IMR-90 (cell line): ENCODE measurements around the gene C11orf68. TPM values are rescaled to one million over a fixed set of nuclear protein-coding genes. Genes with fewer than 3 reads are reported as not detected.

Source experiments
- ATAC-seq: fragments of 200-7000 bp; cut with Tn5 transposase; 2 replicates; pipeline ENCODE4 v1.9.1; 2020; ENCODE audit warnings: low read depth, mild to moderate bottlenecking, moderate library complexity
- BruUV-seq: library from RNA; stranded (reverse); fragments of 400-500 nt; replicated peaks from 2 replicates; lab custom pipeline; 2021; lab: Mats Ljungman, UMichigan
- CTCF ChIA-PET: fragments of 300-600 bp; formaldehyde crosslinking; extraction: SDS; loops from one replicate; lab custom pipeline; 2021; ENCODE audit warnings: antibody characterized with exemption; lab: Yijun Ruan, JAX
- POLR2A ChIA-PET: fragments of 300-600 bp; sonication (Branson Sonifier 250); formaldehyde crosslinking; loops from one replicate; lab custom pipeline; 2022; ENCODE audit warnings: antibody characterized with exemption; ENCODE audit not compliant: unreplicated experiment; lab: Charles Lee
- DNase-seq: peaks from one replicate; pipeline ENCODE4 v3.0.0; 2013
- H2AFZ ChIP-seq: replicated peaks from 2 replicates; pipeline ENCODE3; 2013; ENCODE audit warnings: low read length, mild to moderate bottlenecking; ENCODE audit not compliant: poor library complexity
- H2AK5ac ChIP-seq: 2 replicates; pipeline ENCODE4 v1.6.1; 2013; ENCODE audit warnings: low read depth, low read length, inconsistent platforms
- H2AK9ac ChIP-seq: replicated peaks from 2 replicates; pipeline ENCODE3; 2013; ENCODE audit warnings: mild to moderate bottlenecking, low read depth, low read length, moderate library complexity; ENCODE audit not compliant: poor library complexity
- H2BK120ac ChIP-seq: 2 replicates; pipeline ENCODE4 v1.6.1; 2013; ENCODE audit warnings: low read depth, low read length, inconsistent platforms
- H2BK15ac ChIP-seq: 3 replicates; pipeline ENCODE4 v1.6.1; 2013; ENCODE audit warnings: low read depth, low read length, inconsistent platforms
- H2BK20ac ChIP-seq: 2 replicates; pipeline ENCODE4 v1.6.1; 2013; ENCODE audit warnings: low read depth, mild to moderate bottlenecking, inconsistent platforms, low read length, moderate library complexity
- H2BK5ac ChIP-seq: 2 replicates; pipeline ENCODE4 v1.6.1; 2013; ENCODE audit warnings: mild to moderate bottlenecking, low read depth, low read length, inconsistent platforms; ENCODE audit not compliant: poor library complexity, severe bottlenecking
- H3K14ac ChIP-seq: replicated peaks from 2 replicates; pipeline ENCODE4 v1.6.1; 2013; ENCODE audit warnings: low read depth, low read length, inconsistent platforms
- H3K18ac ChIP-seq: 2 replicates; pipeline ENCODE4 v1.6.1; 2013; ENCODE audit warnings: low read depth, low read length, control low read depth
- H3K23ac ChIP-seq: 2 replicates; pipeline ENCODE4 v1.6.1; 2013; ENCODE audit warnings: low read depth, low read length, inconsistent platforms
- H3K27ac ChIP-seq: 2 replicates; pipeline ENCODE4 v1.5.1; 2013; ENCODE audit warnings: mild to moderate bottlenecking, control low read depth, low read length; ENCODE audit not compliant: insufficient read depth
- H3K27me3 ChIP-seq: 2 replicates; pipeline ENCODE4 v1.6.1; 2013; ENCODE audit warnings: low read length; ENCODE audit not compliant: control insufficient read depth, insufficient read depth
- H3K36me3 ChIP-seq: 2 replicates; pipeline ENCODE4 v1.6.1; 2013; ENCODE audit warnings: low read length, mixed read lengths; ENCODE audit not compliant: control insufficient read depth, insufficient read depth
- H3K4ac ChIP-seq: 2 replicates; pipeline ENCODE4 v1.6.1; 2013; ENCODE audit warnings: low read depth, low read length, inconsistent platforms
- H3K4me1 ChIP-seq: 2 replicates; pipeline ENCODE4 v1.6.1; 2013; ENCODE audit warnings: low read length, mixed read lengths; ENCODE audit not compliant: control insufficient read depth, insufficient read depth
- H3K4me2 ChIP-seq: 2 replicates; pipeline ENCODE4 v1.6.1; 2013; ENCODE audit warnings: low read depth, mild to moderate bottlenecking, control low read depth, low read length, moderate library complexity
- H3K4me3 ChIP-seq: 2 replicates; pipeline ENCODE4 v1.5.1; 2013; ENCODE audit warnings: low read depth, mild to moderate bottlenecking, control low read depth, low read length, moderate library complexity; ENCODE audit not compliant: insufficient read depth
- H3K56ac ChIP-seq: 2 replicates; pipeline ENCODE4 v1.6.1; 2013; ENCODE audit warnings: low read length, inconsistent platforms; ENCODE audit not compliant: insufficient read depth; ENCODE audit errors: extremely low read depth
- H3K79me1 ChIP-seq, 2 experiments: 2 replicates each; pipeline ENCODE4 v1.6.1; 2013; ENCODE audit warnings: low read length in 2 of 2, inconsistent platforms in 1 of 2, low read depth in 1 of 2
- H3K9ac ChIP-seq: 2 replicates; pipeline ENCODE4 v1.6.1; 2013; ENCODE audit warnings: low read depth, low read length, control low read depth
- H3K9me1 ChIP-seq: 2 replicates; pipeline ENCODE4 v1.6.1; 2013; ENCODE audit warnings: low read length, inconsistent platforms; ENCODE audit not compliant: insufficient read depth
- H3K9me3 ChIP-seq: 2 replicates; pipeline ENCODE4 v1.6.1; 2013; ENCODE audit warnings: low read length; ENCODE audit not compliant: control insufficient read depth, insufficient read depth
- H4K20me1 ChIP-seq: 2 replicates; pipeline ENCODE4 v1.6.1; 2013; ENCODE audit warnings: low read length, inconsistent platforms; ENCODE audit not compliant: insufficient read depth
- H4K5ac ChIP-seq: 2 replicates; pipeline ENCODE4 v1.6.1; 2013; ENCODE audit warnings: mild to moderate bottlenecking, low read depth, low read length, control low read depth
- H4K8ac ChIP-seq, 2 experiments: 2 replicates each; pipeline ENCODE4 v1.6.1; 2013; ENCODE audit warnings: low read depth in 2 of 2, low read length in 2 of 2, control low read depth in 1 of 2, inconsistent platforms in 1 of 2
- H4K91ac ChIP-seq: 2 replicates; pipeline ENCODE4 v1.6.1; 2013; ENCODE audit warnings: low read depth, low read length, inconsistent platforms; ENCODE audit not compliant: insufficient read depth
- WGBS, 2 experiments: methylation state at CpG; one replicate each; pipeline versions ENCODE4 v1.1.5 to v1.1.7; 2013; ENCODE audit warnings: missing lambda C conversion rate in 2 of 2; ENCODE audit not compliant: insufficient read length in 1 of 2; ENCODE audit errors: extremely low coverage in 2 of 2; 5-methylcytosine and 5-hydroxymethylcytosine counted together
- dilution Hi-C: fragments of 300-500 bp; cut with HindIII; formaldehyde crosslinking; loops from one replicate; pipeline ENCODE4 v1.14.3; 2018; ENCODE audit warnings: low sequenced_read_pairs; ENCODE audit not compliant: unreplicated experiment
- in situ Hi-C: fragments of 300-500 bp; cut with MboI; formaldehyde crosslinking; loops from 3 replicates; pipeline ENCODE4 v1.14.3; 2019; ENCODE audit warnings: low sequenced_read_pairs, inconsistent platforms, mixed read lengths
- intact Hi-C: fragments of 100-400 bp; cut with micrococcal nuclease; formaldehyde crosslinking; loops from 2 replicates; pipeline ENCODE4 v1.10.0; 2022
- polyA plus RNA-seq, 3 experiments: library from polyadenylated mRNA; depleted of rRNA; stranded (reverse); fragments of >200 nt; gene quantifications; 2 replicates each; pipeline ENCODE4 v1.2.3, GENCODE V29; 2012; ENCODE audit warnings: low replicate concordance in 1 of 3
- total RNA-seq: library from RNA; depleted of rRNA; stranded (reverse); fragments of >200 nt; gene quantifications from 2 replicates; pipeline ENCODE4 v1.2.3, GENCODE V29; 2012
- TF ChIP-seq, protein P1 (sequence below): conservative IDR thresholded peaks from 2 replicates; pipeline ENCODE4 v1.5.1; 2012; ENCODE audit warnings: mild to moderate bottlenecking, low read depth, low read length, improper control_type of control experiment

C11orf68 gene
- total and polyA plus RNA-seq, 2 of the 4 experiments (the other 2 are of a cell fraction) = 20.3 to 104 TPM

GRCh38 chr11:65954771-65955170, 35.9 kb upstream of the C11orf68 start:
- WGBS, 2 experiments = no CpG with 5 or more reads among the region's 8 CpGs
- H2BK20ac ChIP-seq = no peak overlapping the region
- ATAC-seq = no peak
- H2BK15ac ChIP-seq = no peak overlapping the region
- no TSS peak for BruUV-seq
- H3K9me1 ChIP-seq = no peaks in the 10 kb centered on the region; the same call in 1 of the 2 replicates
- no peak for DNase-seq
- no peak overlapping the region for H3K4me2 ChIP-seq
- no peak overlapping the region for H3K18ac ChIP-seq
- intact Hi-C loops (no loop called here), in situ Hi-C loops (no loop called here), dilution Hi-C loops (no loop called here)
- no peak overlapping the region for H4K8ac ChIP-seq
- no peaks in the 10 kb centered on the region for H4K20me1 ChIP-seq
- H4K5ac ChIP-seq = no peak overlapping the region
- no peaks in the 10 kb centered on the region for H3K27me3 ChIP-seq
- H2BK5ac ChIP-seq = no peak overlapping the region
- H2BK120ac ChIP-seq = no peak overlapping the region
- no peak overlapping the region for H3K4me3 ChIP-seq
- no peak overlapping the region for H3K9ac ChIP-seq
- no peak overlapping the region for H2AFZ ChIP-seq
- H3K4ac ChIP-seq = no peak overlapping the region
- no peaks in the 10 kb centered on the region for H3K36me3 ChIP-seq
- H3K56ac ChIP-seq = no peak overlapping the region
- no peaks in the 10 kb centered on the region for H3K4me1 ChIP-seq
- H4K91ac ChIP-seq = no peak overlapping the region
- H3K9me3 ChIP-seq = no peaks in the 10 kb centered on the region
- no peaks in the 10 kb centered on the region for H3K79me1 ChIP-seq
- TF ChIP-seq, protein P1, sequence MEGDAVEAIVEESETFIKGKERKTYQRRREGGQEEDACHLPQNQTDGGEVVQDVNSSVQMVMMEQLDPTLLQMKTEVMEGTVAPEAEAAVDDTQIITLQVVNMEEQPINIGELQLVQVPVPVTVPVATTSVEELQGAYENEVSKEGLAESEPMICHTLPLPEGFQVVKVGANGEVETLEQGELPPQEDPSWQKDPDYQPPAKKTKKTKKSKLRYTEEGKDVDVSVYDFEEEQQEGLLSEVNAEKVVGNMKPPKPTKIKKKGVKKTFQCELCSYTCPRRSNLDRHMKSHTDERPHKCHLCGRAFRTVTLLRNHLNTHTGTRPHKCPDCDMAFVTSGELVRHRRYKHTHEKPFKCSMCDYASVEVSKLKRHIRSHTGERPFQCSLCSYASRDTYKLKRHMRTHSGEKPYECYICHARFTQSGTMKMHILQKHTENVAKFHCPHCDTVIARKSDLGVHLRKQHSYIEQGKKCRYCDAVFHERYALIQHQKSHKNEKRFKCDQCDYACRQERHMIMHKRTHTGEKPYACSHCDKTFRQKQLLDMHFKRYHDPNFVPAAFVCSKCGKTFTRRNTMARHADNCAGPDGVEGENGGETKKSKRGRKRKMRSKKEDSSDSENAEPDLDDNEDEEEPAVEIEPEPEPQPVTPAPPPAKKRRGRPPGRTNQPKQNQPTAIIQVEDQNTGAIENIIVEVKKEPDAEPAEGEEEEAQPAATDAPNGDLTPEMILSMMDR = no peak
- no peak overlapping the region for H2AK5ac ChIP-seq
- H3K23ac ChIP-seq = no peak overlapping the region
- CTCF ChIA-PET = interaction anchor here (0.7 kb wide), 1 partner anchor 70 kb away, joined by 4 read pairs; no protein-coding TSS in a partner anchor
- H2AK9ac ChIP-seq = no peak overlapping the region
- POLR2A ChIA-PET = no interaction called here
- no peak overlapping the region for H3K27ac ChIP-seq
- no peak overlapping the region for H3K14ac ChIP-seq
